ENCODE measurements around the gene GJC2.
A peak's percentile ranks its signal among the peaks of the same experiment; 100 is the strongest.

GJC2 gene

DNA sequence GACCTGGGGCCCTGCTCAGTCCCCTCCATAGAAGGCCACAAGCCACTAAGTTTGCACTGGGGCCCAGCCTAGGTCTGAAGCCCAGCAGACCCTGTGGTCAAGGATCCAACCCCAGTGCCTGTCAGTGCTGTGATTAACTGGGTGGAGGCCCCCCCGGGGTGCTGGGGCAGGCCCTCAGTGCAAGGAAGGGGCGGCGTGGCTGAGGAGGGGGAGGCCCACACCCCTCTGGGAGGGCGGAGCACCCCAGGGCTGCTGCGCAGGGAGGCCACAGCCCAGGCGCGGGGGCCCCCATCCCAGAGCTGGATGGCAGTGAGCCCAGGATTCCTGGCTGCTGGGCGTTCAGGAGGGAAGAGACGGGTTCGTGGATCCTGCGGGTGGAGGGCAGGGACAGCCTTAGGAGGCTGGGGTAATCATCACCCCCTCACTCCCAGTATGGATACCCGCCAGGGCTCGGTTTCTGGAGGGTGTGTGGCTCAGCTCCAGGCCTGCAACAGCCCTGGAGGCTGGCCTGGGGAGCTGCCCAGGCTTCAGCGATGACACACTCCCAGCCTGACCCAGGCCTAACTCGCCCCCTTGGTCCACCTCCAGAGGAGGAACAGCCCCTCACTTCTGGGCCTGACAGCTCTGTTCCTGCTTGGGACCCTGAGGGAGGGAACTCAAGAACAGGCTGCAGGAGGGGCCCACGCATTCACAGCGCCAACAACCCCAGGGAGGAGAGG is 890 bp downstream of the GJC2 start:
- Histone ChIP-seq H4K20me1 (ENCODE audit: insufficient read depth, low read length) (peaks cover 64% of the 10 kb centered on the region), H3K9me3 (ENCODE audit: insufficient read depth, low read length, severe bottlenecking) (no peaks in the 10 kb centered on the region), H3K4me2 (ENCODE audit: insufficient read depth, low read length) (no peak overlapping the region), H3K27ac (ENCODE audit: low read length) (no peak overlapping the region), H3K79me2 (ENCODE audit: insufficient read depth, low read length) (peaks cover 18% of the 10 kb centered on the region), H3K27me3 (ENCODE audit: insufficient read depth, low read length, poor library complexity) (no peaks in the 10 kb centered on the region), H3K4me1 (ENCODE audit: insufficient read depth, low read length) (no peaks in the 10 kb centered on the region), H3K4me3 (ENCODE audit: low read depth in 1 of 2, low read length in 2 of 2) (no peak overlapping the region), H3K9ac (ENCODE audit: low read depth, low read length) (no peak overlapping the region), H3K36me3 (ENCODE audit: insufficient read depth, low read length) (peaks cover 43% of the 10 kb centered on the region), H2AFZ (ENCODE audit: low read depth, low read length) (no peak overlapping the region)
- peak; percentile 17; the same call in 1 of the 3 replicates for ATAC-seq (ENCODE audit: insufficient read depth, low read depth)
- TF ChIP-seq, protein P1, sequence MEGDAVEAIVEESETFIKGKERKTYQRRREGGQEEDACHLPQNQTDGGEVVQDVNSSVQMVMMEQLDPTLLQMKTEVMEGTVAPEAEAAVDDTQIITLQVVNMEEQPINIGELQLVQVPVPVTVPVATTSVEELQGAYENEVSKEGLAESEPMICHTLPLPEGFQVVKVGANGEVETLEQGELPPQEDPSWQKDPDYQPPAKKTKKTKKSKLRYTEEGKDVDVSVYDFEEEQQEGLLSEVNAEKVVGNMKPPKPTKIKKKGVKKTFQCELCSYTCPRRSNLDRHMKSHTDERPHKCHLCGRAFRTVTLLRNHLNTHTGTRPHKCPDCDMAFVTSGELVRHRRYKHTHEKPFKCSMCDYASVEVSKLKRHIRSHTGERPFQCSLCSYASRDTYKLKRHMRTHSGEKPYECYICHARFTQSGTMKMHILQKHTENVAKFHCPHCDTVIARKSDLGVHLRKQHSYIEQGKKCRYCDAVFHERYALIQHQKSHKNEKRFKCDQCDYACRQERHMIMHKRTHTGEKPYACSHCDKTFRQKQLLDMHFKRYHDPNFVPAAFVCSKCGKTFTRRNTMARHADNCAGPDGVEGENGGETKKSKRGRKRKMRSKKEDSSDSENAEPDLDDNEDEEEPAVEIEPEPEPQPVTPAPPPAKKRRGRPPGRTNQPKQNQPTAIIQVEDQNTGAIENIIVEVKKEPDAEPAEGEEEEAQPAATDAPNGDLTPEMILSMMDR (IDR thresholded peaks at IDR 0.05; ENCODE audit: borderline replicate concordance, extremely low read depth, low read length, poor library complexity, severe bottlenecking) = no peak
- TF ChIP-seq EZH2 (IDR thresholded peaks at IDR 0.05; ENCODE audit: borderline replicate concordance, low read depth, low read length, severe bottlenecking) = no peak
- no peak for DNase-seq

DNA sequence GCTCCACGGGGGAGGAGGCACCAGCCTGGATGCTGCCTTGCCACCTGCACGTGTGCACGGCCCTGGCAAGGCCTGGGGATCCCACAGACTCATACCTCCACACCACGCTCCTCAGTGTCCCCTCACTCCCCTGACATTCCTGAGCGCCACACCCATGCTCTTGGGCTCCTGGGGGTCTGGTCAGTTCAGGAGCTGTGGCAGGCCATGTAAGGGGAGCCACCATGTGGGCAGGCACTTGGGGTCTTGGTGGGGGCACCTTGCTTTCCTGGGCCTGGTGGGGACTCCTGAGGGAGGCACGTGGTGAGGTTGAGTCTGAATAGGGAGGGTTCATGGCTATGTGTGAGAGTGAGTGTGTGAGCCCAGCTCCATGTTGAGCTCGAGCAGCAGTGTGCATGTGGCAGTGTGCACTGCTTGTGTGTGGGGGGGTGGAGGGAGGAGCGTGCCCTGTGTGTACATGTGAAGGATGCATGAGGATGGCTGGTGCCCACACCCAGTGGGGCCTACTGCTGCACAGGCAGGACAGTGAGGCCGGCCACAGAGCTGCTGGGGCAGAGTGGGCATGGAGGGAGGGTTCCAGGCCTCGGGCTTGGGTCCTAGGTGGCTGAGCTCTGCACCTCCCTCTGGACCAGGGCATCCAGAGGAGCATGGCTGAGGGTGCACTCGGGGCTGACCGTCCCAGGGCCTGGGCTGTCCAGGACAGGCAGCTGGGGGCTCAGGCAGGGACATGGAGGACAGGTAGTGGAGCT is 1.6 kb downstream of the GJC2 start:
- H3K79me2 ChIP-seq (ENCODE audit: insufficient read depth, low read length) = peaks cover 11% of the 10 kb centered on the region
- H3K4me2 ChIP-seq (ENCODE audit: insufficient read depth, low read length) = no peak overlapping the region
- no peak for TF ChIP-seq EZH2 (IDR thresholded peaks at IDR 0.05; ENCODE audit: borderline replicate concordance, low read depth, low read length, severe bottlenecking)
- TF ChIP-seq, protein P1 (IDR thresholded peaks at IDR 0.05; ENCODE audit: borderline replicate concordance, extremely low read depth, low read length, poor library complexity, severe bottlenecking) = no peak
- no peaks in the 10 kb centered on the region for H3K9me3 ChIP-seq (ENCODE audit: insufficient read depth, low read length, severe bottlenecking)
- no peaks in the 10 kb centered on the region for H3K27me3 ChIP-seq (ENCODE audit: insufficient read depth, low read length, poor library complexity)
- H3K9ac ChIP-seq (ENCODE audit: low read depth, low read length) = no peak overlapping the region
- H4K20me1 ChIP-seq (ENCODE audit: insufficient read depth, low read length) = peaks cover 59% of the 10 kb centered on the region
- H2AFZ ChIP-seq (ENCODE audit: low read depth, low read length) = no peak overlapping the region
- H3K27ac ChIP-seq (ENCODE audit: low read length) = no peak overlapping the region
- no peaks in the 10 kb centered on the region for H3K4me1 ChIP-seq (ENCODE audit: insufficient read depth, low read length)
- no peak for DNase-seq
- H3K36me3 ChIP-seq (ENCODE audit: insufficient read depth, low read length) = peaks cover 36% of the 10 kb centered on the region
- H3K4me3 ChIP-seq (ENCODE audit: low read depth in 1 of 2, low read length in 2 of 2) = no peak overlapping the region
- ATAC-seq (ENCODE audit: insufficient read depth, low read depth) = peak; percentile 25; the same call in 1 of the 3 replicates

- no peak for ATAC-seq (ENCODE audit: insufficient read depth, low read depth)
- Histone ChIP-seq H3K79me2 (ENCODE audit: insufficient read depth, low read length) (peaks cover 1% of the 10 kb centered on the region; the same call in 1 of the 2 replicates), H3K27me3 (ENCODE audit: insufficient read depth, low read length, poor library complexity) (no peaks in the 10 kb centered on the region), H2AFZ (ENCODE audit: low read depth, low read length) (no peak overlapping the region), H3K4me1 (ENCODE audit: insufficient read depth, low read length) (no peaks in the 10 kb centered on the region), H3K36me3 (ENCODE audit: insufficient read depth, low read length) (peaks cover 27% of the 10 kb centered on the region), H3K4me3 (ENCODE audit: low read depth in 1 of 2, low read length in 2 of 2) (no peak overlapping the region), H3K9ac (ENCODE audit: low read depth, low read length) (0 out of 2 replicates have a peak overlapping the region, but pooled peaks have one; percentile 2), H3K9me3 (ENCODE audit: insufficient read depth, low read length, severe bottlenecking) (no peaks in the 10 kb centered on the region), H4K20me1 (ENCODE audit: insufficient read depth, low read length) (peaks cover 54% of the 10 kb centered on the region), H3K27ac (ENCODE audit: low read length) (no peak overlapping the region), H3K4me2 (ENCODE audit: insufficient read depth, low read length) (no peak overlapping the region)
- no peak for DNase-seq
- TF ChIP-seq, protein P1 (IDR thresholded peaks at IDR 0.05; ENCODE audit: borderline replicate concordance, extremely low read depth, low read length, poor library complexity, severe bottlenecking) = no peak
- no peak for TF ChIP-seq EZH2 (IDR thresholded peaks at IDR 0.05; ENCODE audit: borderline replicate concordance, low read depth, low read length, severe bottlenecking)
These were observed 2.6 kb downstream of the GJC2 start for GRCh38 chr1:228152097-228152917.

Data from DND-41 (cell line).